HG02970 (cell line): ENCODE measurements around the gene KPNA2.
A peak's percentile ranks its signal among the peaks of the same experiment; 100 is the strongest.
"Not testable (repeated sequence)": the region's sequence is repeated elsewhere in the genome, so short reads cannot be mapped to it uniquely, and the experiment has no call there.

Experiments
- ATAC-seq: cut with Tn5 transposase; IDR thresholded peaks from one replicate; pipeline ENCODE4 v1.9.1; 2021; ENCODE audit warnings: mild to moderate bottlenecking, moderate library complexity, moderate number of reproducible peaks; ENCODE audit not compliant: unreplicated experiment, low FRiP score

KPNA2 gene

GRCh38 chr17:68019675-68020408 lies 15.7 kb upstream of the KPNA2 start:
- peak; percentile 90 for ATAC-seq

DNA sequence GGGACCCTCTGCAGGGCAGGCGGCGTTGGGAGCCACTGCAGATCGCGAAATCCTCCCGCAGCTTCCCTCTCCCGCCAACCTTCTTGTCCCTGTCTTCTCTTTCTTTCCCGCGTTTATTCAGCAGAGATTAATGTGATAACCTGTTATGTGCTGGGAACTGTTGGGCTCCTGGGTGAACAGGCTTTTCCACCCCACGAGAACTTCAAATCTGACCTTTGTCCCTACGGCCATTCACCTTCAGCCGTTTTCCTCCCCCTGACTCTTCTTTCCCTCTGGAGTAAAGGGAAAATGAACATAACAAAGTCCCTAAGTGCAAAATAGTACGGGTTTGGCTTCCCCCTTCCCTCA lies 15.2 kb upstream of the KPNA2 start:
- ATAC-seq = no peak

- ATAC-seq = not testable (repeated sequence)
Observed at GRCh38 chr17:68020791-68021190, 14.7 kb upstream of the KPNA2 start.

GRCh38 chr17:68021963-68022362 lies 13.6 kb upstream of the KPNA2 start:
- no peak for ATAC-seq

DNA sequence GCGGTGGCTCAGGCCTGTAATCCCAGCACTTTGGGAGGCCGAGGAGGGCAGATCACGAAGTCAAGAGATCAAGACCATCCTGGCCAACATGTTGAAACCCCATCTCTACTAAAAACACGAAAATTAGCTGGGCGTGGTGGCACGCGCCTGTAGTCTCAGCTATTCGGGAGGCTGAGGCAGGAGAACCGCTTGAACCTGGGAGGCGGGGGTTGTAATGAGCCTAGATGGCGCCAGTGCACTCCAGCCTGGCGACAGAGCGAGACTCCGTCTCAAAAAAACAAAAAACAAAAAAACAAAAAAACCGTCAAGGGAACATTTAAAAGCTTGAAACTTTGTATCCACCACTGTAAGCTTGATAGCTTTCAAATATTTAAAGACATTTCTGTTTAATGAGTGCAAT lies 13.0 kb upstream of the KPNA2 start:
- ATAC-seq = not testable (repeated sequence)

GRCh38 chr17:68029512-68030215 lies 5.9 kb upstream of the KPNA2 start:
- no peak for ATAC-seq

GRCh38 chr17:68033636-68034451 lies 1.7 kb upstream of the KPNA2 start:
- ATAC-seq = no peak

DNA sequence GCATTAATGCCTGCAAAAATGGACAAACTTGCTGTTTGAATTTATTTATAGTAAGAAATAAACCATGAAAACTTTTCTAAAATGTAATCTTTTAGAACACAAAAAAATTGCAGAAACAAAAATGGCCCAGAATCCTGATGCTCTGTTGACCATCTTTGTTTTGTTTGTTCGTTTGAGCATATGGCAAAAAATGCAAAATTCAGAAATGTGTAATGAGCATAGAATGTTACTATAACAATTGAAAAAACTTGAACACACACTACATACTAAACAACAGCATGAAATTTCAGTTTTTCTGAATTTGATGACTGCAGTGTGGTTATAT lies 1.1 kb upstream of the KPNA2 start:
- ATAC-seq = no peak

GRCh38 chr17:68035131-68035522 lies 408 bp upstream of the KPNA2 start:
- ATAC-seq = peak; percentile 89

DNA sequence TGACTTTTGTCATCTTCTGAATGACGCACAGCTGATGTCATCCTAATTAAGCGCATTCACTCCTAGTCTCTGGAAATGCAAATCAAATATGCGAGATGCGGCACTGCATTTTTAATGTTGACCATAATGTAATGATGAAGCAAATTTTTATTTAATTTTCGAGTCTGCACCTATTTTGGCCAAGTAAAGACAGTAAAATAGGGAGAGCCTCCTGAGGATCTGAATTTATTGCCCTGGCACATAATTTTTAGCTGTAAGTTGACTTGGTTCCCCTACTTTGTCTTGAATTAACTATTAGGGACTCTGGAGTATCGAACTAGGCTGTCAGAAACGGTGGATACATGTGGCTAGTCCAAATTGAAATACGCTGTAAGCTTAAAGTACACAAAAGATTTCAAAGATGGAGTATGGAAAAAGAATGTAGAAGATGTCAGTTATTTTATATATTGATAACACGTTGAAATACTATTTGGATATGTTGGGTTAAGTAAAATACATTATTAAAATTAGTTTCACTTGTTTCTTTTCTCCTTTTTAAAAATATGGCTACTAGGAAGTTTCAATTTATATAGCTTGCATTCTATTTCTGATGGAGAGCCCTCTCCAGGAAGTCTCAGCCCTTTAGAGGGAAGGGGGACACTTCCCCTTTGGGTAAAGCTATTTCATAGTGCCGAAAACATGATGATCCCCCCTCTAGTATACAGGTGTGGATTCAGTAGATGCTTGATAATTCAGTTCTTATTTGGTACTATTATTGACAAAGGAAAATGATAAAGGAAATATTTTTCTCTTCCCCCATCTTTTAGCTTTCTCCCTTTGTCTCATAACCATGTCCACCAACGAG lies 991 bp downstream of the KPNA2 start:
- no peak for ATAC-seq

- no peak for ATAC-seq
Observed at GRCh38 chr17:68047153-68047846, 11.8 kb downstream of the KPNA2 start.

- ATAC-seq = not testable (repeated sequence)
Observed at GRCh38 chr17:68047890-68048542, 12.5 kb downstream of the KPNA2 start.

DNA sequence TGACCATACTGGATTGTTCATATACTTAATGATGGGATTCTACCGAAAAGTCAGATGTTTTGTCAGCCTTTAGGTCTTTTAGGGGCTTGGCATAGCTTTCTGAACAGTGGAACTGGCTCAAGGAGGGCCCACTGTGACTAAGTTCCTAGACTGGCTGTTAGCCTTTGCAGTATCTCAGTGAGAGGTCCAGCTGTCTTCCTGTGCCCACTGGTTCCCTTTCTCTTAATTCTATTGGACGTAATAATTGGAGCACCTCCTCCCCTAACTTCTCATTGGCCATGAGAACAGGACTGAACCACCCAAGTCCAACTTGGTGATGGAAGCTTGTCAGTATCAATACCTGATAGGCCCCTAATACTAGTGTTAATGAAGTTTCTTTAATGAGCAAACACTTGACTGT lies 13.5 kb downstream of the KPNA2 start:
- ATAC-seq = no peak

DNA sequence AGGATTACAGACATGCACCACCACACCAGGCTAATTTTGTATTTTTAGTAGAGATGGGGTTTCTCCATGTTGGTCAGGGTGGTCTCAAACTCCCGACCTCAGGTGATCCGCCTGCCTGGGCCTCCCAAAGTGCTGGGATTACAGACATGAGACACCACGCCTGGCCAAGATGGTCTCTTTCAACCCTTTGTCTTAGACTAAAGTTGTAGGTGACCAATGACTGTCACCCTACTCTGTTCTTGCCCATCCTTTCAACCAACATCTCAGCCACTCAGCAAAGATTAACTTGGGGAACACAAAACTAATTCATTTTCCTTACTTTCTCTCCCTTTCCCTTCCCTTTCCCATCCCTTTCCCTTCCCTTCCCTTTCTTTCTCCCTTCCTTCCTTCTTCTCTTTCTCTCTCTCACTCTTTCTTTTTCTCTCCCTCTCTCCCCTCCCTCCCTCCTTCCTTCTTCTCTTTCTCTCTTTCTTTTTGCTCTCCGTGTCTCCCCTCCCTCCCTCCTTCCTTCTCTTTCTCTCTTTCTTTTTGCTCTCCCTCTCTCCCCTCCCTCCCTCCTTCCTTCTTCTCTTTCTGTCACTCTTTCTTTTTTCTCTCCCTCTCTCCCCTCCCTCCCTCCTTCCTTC lies 14.4 kb downstream of the KPNA2 start:
- not testable (repeated sequence) for ATAC-seq

GRCh38 chr17:68051321-68052312 lies 16.1 kb downstream of the KPNA2 start:
- ATAC-seq = not testable (repeated sequence)

DNA sequence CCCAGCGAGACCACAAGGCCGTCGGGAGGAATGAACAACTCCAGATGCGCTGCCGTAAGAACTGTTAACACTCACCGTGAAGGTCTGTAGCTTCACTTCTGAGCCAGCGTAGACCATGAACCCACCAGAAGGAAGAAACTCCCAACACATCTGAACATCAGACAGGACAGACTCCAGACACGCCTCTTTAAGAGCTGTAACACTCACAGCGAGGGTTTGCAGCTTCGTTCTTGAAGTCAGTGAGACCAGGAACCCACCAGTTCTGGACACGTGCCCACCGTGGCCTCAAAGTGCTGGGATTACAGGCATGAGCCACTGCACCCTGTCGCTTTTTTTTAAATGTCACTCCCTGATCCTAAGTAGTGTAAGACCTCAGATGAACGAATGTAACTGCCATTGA lies 17.3 kb downstream of the KPNA2 start:
- no peak for ATAC-seq

DNA sequence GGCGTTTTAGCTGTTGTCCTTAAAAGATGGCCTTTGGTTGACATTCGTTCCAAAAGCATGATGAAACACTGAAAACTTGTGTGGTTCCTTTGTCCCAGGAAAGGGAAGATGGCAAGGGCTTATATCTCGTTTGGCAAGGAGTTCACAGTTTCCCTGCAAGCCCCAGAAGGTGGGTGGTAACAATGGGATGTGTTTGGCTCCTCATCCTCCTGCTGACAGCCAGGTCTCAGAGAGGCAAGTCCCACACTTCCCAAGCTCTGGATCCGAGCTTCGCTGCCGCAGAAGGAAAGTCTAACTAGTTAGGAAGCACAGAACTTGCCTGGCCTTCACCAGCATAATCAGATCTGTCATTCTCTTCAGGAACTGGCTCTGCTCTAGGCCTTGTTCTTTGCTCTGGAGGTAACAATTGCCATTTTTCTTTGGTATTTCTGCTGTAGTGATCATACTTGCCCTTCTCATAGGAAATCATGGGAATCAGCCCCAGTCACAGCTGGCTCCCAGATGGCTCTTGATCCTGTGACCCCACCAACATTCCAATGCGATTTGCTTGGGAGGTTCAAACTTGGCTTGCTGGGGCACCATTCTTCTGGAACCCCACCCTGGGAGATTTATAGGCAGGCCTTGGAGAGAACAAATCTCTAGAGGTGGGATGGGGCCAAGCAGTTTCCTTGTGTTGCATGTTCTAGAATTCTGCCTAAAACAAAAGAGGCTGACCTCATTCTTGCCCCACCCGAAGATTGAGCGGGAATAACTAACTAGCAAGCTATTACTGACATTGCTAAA lies 17.9 kb downstream of the KPNA2 start:
- no peak for ATAC-seq
